ENCODE data around the gene CRAMP1. TPM values are rescaled to one million over a fixed set of nuclear protein-coding genes. Genes with fewer than 3 reads are reported as not detected.

CRAMP1 gene
- total and polyA plus RNA-seq, 2 of the 8 experiments (the other 6 are each of a cell fraction or from before 2014, with no cell fraction given): 19.2 to 23.2 TPM

DNA sequence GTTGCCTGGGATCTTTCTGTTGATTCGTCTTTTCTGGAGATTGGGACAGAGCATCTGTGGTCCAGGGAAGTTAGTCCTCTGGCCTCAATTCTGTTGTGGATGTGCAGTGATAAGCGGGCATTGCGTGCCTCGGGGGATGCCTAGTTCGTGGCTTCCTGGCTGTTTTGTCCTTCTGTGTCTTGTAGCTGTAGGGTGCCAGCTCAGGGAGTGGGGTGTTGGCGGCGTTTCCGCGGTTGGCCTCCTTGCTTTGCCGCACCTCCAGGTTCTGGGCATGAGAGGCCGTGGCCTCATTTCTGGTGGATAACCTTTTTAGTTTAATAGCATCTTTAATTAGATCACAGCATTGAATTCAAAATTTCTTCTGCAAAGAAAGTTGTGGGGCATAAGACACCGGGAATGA is 64.5 kb downstream of the CRAMP1 start (continued):
- TF ChIP-seq CHD7 (IDR thresholded peaks at IDR 0.05; ENCODE audit: insufficient replicate concordance, low read length) (no peak), HDAC2 (IDR thresholded peaks at IDR 0.05; ENCODE audit: borderline replicate concordance in 1 of 2, low read depth in 2 of 2, low read length in 2 of 2) (no peak), BRCA1 (IDR thresholded peaks at IDR 0.05; ENCODE audit: low read depth, low read length) (no peak), JUN (IDR thresholded peaks at IDR 0.05; ENCODE audit: low read depth, low read length) (no peak), RBBP5 (IDR thresholded peaks at IDR 0.05; ENCODE audit: borderline replicate concordance, low read depth, low read length) (no peak), POU5F1 (IDR thresholded peaks at IDR 0.05; ENCODE audit: low read depth, low read length) (no peak), SIX5 (IDR thresholded peaks at IDR 0.05; ENCODE audit: low read depth, low read length) (no peak), TAF7 (optimal IDR thresholded peaks at IDR 0.05; ENCODE audit: borderline replicate concordance, low read depth, low read length) (no peak)
- TF ChIP-seq, protein P1, sequence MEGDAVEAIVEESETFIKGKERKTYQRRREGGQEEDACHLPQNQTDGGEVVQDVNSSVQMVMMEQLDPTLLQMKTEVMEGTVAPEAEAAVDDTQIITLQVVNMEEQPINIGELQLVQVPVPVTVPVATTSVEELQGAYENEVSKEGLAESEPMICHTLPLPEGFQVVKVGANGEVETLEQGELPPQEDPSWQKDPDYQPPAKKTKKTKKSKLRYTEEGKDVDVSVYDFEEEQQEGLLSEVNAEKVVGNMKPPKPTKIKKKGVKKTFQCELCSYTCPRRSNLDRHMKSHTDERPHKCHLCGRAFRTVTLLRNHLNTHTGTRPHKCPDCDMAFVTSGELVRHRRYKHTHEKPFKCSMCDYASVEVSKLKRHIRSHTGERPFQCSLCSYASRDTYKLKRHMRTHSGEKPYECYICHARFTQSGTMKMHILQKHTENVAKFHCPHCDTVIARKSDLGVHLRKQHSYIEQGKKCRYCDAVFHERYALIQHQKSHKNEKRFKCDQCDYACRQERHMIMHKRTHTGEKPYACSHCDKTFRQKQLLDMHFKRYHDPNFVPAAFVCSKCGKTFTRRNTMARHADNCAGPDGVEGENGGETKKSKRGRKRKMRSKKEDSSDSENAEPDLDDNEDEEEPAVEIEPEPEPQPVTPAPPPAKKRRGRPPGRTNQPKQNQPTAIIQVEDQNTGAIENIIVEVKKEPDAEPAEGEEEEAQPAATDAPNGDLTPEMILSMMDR (IDR thresholded peaks at IDR 0.05; ENCODE audit: control extremely low read depth in 1 of 3, insufficient read depth in 1 of 3, low read depth in 1 of 3, low read length in 3 of 3): no peak
